Stimulated activated naive CD8-positive, alpha-beta T cell treated with anti-CD3 and anti-CD28 coated beads, Interleukin-15, Interleukin-2, amounts not matched to agents 100 ng/mL and 50 ng/mL, for 24 hours (primary cell): ENCODE measurements around the gene SLC22A6.

Source experiments
- H3K27ac Mint-ChIP-seq: one replicate; pipeline ENCODE4 v1.8.0; 2021; ENCODE audit warnings: mild to moderate bottlenecking, mixed read lengths
- H3K27me3 Mint-ChIP-seq: one replicate; pipeline ENCODE4 v1.8.0; 2021; ENCODE audit warnings: mixed read lengths
- H3K36me3 Mint-ChIP-seq: one replicate; pipeline ENCODE4 v1.8.0; 2021; ENCODE audit warnings: low read depth, mixed read lengths
- H3K4me1 Mint-ChIP-seq: one replicate; pipeline ENCODE4 v1.8.0; 2021; ENCODE audit warnings: low read depth, mixed read lengths
- H3K4me3 Mint-ChIP-seq: one replicate; pipeline ENCODE4 v1.8.0; 2021; ENCODE audit warnings: mild to moderate bottlenecking, mixed read lengths
- H3K9me3 Mint-ChIP-seq: one replicate; pipeline ENCODE4 v1.8.0; 2021; ENCODE audit warnings: mixed read lengths

The SLC22A6 gene

DNA sequence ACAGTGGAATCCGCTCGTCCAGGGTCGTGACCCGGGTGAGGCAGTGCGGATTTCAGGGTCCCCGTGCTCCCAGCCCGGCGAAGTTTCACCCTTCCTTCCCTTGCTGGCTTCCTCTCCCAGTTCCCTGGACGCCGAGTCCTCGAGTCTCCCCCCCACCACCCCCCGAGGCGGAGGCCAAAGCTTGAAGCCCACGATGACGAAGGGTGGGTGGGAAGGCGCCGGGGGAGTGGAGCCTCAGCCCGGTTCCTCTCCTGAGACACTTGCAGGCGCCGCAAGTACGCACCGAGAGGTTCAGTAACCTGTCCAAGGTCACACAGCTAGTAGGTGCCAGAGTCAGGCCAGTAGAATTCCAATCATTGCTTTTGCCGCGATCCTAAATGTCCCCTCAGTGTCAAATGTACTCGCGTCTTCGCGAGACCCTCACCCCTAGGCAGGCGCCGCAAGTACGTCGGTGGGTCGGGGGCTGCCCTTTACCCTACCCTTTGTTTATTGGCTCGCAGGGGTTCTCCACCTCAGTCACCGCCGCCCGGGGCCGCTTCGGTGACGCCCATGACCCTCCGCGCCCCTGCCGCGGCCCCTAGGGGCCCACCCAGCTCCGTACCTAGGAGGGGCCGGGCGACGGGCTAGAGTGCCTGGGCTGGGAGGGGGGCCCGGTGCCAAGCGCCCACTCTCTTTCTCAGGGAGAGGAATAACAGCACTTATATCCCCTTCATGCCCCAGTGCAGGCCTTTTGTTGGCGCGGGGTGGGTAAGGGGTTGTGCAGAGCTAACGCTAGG, 57.9 kb downstream of the SLC22A6 start:
- H3K27ac Mint-ChIP-seq, result no peak overlapping the region
- no peak overlapping the region for H3K4me3 Mint-ChIP-seq
- no peaks in the 10 kb centered on the region for H3K9me3 Mint-ChIP-seq
- H3K36me3 Mint-ChIP-seq, result no peaks in the 10 kb centered on the region
- H3K4me1 Mint-ChIP-seq, result peaks cover 33% of the 10 kb centered on the region
- H3K27me3 Mint-ChIP-seq, result peaks cover 79% of the 10 kb centered on the region
